H9 (cell line): ENCODE measurements around the gene IGFLR1. TPM values are rescaled to one million over a fixed set of nuclear protein-coding genes. Genes with fewer than 3 reads are reported as not detected.

Experiments
- DNase-seq: peaks from one replicate; pipeline ENCODE4 v3.0.0-alpha.2; 2017
- H2AFZ ChIP-seq: one replicate; pipeline ENCODE4 v1.6.1; 2013; ENCODE audit warnings: mild to moderate bottlenecking, low read length, control low read depth, moderate library complexity
- H2AK5ac ChIP-seq: 2 replicates; pipeline ENCODE4 v1.6.1; 2013; ENCODE audit warnings: low read length, control low read depth, mixed read lengths; ENCODE audit not compliant: insufficient read length
- H2BK120ac ChIP-seq: one replicate; pipeline ENCODE4 v1.6.1; 2013; ENCODE audit warnings: low read depth, mild to moderate bottlenecking, low read length, control low read depth, inconsistent platforms; ENCODE audit not compliant: poor library complexity, severe bottlenecking
- H2BK12ac ChIP-seq: 2 replicates; pipeline ENCODE4 v1.6.1; 2013; ENCODE audit warnings: low read length, control low read depth, mixed read lengths, low read depth; ENCODE audit not compliant: insufficient read length
- H2BK15ac ChIP-seq: 2 replicates; pipeline ENCODE4 v1.6.1; 2013; ENCODE audit warnings: low read depth, low read length, control low read depth
- H2BK20ac ChIP-seq: one replicate; pipeline ENCODE4 v1.6.1; 2013; ENCODE audit warnings: low read depth, mild to moderate bottlenecking, low read length, control low read depth, inconsistent platforms; ENCODE audit not compliant: poor library complexity, severe bottlenecking
- H2BK5ac ChIP-seq: 2 replicates; pipeline ENCODE4 v1.6.1; 2013; ENCODE audit warnings: low read length, control low read depth, mixed read lengths; ENCODE audit not compliant: insufficient read length
- H3K14ac ChIP-seq: 2 replicates; pipeline ENCODE4 v1.6.1; 2013; ENCODE audit warnings: low read length, control low read depth; ENCODE audit not compliant: insufficient read depth
- H3K18ac ChIP-seq: 2 replicates; pipeline ENCODE4 v1.6.1; 2013; ENCODE audit warnings: low read depth, mild to moderate bottlenecking, mixed read lengths, low read length, control low read depth; ENCODE audit not compliant: insufficient read length
- H3K23ac ChIP-seq: 2 replicates; pipeline ENCODE4 v1.6.1; 2013; ENCODE audit warnings: low read length, control low read depth, mixed read lengths, low read depth; ENCODE audit not compliant: insufficient read length
- H3K23me2 ChIP-seq: 2 replicates; pipeline ENCODE4 v1.6.1; 2013; ENCODE audit warnings: low read depth, mild to moderate bottlenecking, mixed read lengths, low read length, control low read depth; ENCODE audit not compliant: insufficient read length, poor library complexity, severe bottlenecking
- H3K27ac ChIP-seq: 2 replicates; pipeline ENCODE4 v1.5.1; 2013; ENCODE audit warnings: low read length, control low read depth, mixed read lengths, low read depth; ENCODE audit not compliant: insufficient read length
- H3K27me3 ChIP-seq: 2 replicates; pipeline ENCODE4 v1.6.1; 2013; ENCODE audit warnings: low read length, control low read depth, inconsistent platforms; ENCODE audit not compliant: insufficient read depth
- H3K4ac ChIP-seq: 2 replicates; pipeline ENCODE4 v1.6.1; 2013; ENCODE audit warnings: low read depth, mild to moderate bottlenecking, control low read depth, inconsistent platforms, low read length, moderate library complexity
- H3K4me1 ChIP-seq: 2 replicates; pipeline ENCODE4 v1.6.1; 2013; ENCODE audit warnings: low read length, control low read depth, inconsistent platforms; ENCODE audit not compliant: insufficient read depth
- H3K4me2 ChIP-seq: 2 replicates; pipeline ENCODE4 v1.6.1; 2013; ENCODE audit warnings: low read length, control low read depth, mixed read lengths; ENCODE audit not compliant: insufficient read length, insufficient read depth
- H3K56ac ChIP-seq: 2 replicates; pipeline ENCODE4 v1.6.1; 2013; ENCODE audit warnings: low read depth, mild to moderate bottlenecking, mixed read lengths, low read length, control low read depth; ENCODE audit not compliant: insufficient read length
- H3K79me1 ChIP-seq: 2 replicates; pipeline ENCODE4 v1.6.1; 2013; ENCODE audit warnings: low read depth, mild to moderate bottlenecking, moderate library complexity, low read length, control low read depth, inconsistent platforms; ENCODE audit not compliant: insufficient read depth, poor library complexity, severe bottlenecking
- H3K79me2 ChIP-seq: 2 replicates; pipeline ENCODE4 v1.6.1; 2013; ENCODE audit warnings: low read length, control low read depth, inconsistent platforms; ENCODE audit not compliant: insufficient read depth
- H3K9ac ChIP-seq: 2 replicates; pipeline ENCODE4 v1.6.1; 2013; ENCODE audit warnings: low read length, control low read depth, mixed read lengths; ENCODE audit not compliant: insufficient read length; ENCODE audit errors: extremely low read depth
- H3K9me3 ChIP-seq: one replicate; pipeline ENCODE4 v1.6.1; 2013; ENCODE audit warnings: low read depth, low read length, inconsistent platforms; ENCODE audit not compliant: control insufficient read depth
- H3T11ph ChIP-seq: one replicate; pipeline ENCODE4 v1.6.1; 2013; ENCODE audit warnings: mild to moderate bottlenecking, low read length, control low read depth, inconsistent platforms
- H4K20me1 ChIP-seq: one replicate; pipeline ENCODE4 v1.6.1; 2013; ENCODE audit not compliant: control insufficient read depth, insufficient read length, insufficient read depth
- H4K5ac ChIP-seq: 2 replicates; pipeline ENCODE4 v1.6.1; 2013; ENCODE audit warnings: low read depth, mild to moderate bottlenecking, mixed read lengths, low read length, control low read depth; ENCODE audit not compliant: insufficient read length
- H4K8ac ChIP-seq: replicated peaks from 2 replicates; pipeline ENCODE4 v1.6.1; 2013; ENCODE audit warnings: low read length, control low read depth, mixed read lengths, low read depth; ENCODE audit not compliant: insufficient read length
- H4K91ac ChIP-seq: 2 replicates; pipeline ENCODE4 v1.6.1; 2013; ENCODE audit warnings: low read depth, mild to moderate bottlenecking, moderate library complexity, mixed read lengths, low read length, control low read depth; ENCODE audit not compliant: insufficient read length
- H3K27ac Mint-ChIP-seq, 3 experiments: 2 replicates in 2 of 3; 3 replicates in 1 of 3; pipeline ENCODE4 v1.8.0; 2020 to 2021; ENCODE audit warnings: mixed read lengths in 3 of 3, mild to moderate bottlenecking in 1 of 3, moderate library complexity in 1 of 3
- H3K27me3 Mint-ChIP-seq: 2 replicates; pipeline ENCODE4 v1.8.0; 2021; ENCODE audit warnings: low read depth, mild to moderate bottlenecking, moderate library complexity, mixed read lengths
- H3K36me3 Mint-ChIP-seq, 3 experiments: 2 replicates in 2 of 3; 3 replicates in 1 of 3; pipeline ENCODE4 v1.8.0; 2020 to 2021; ENCODE audit warnings: low read depth in 3 of 3, mixed read lengths in 3 of 3; ENCODE audit not compliant: insufficient read depth in 1 of 3
- H3K4me1 Mint-ChIP-seq, 2 experiments: 2 replicates each; pipeline ENCODE4 v1.8.0; 2020; ENCODE audit warnings: mixed read lengths in 2 of 2
- H3K4me3 Mint-ChIP-seq, 2 experiments: 2 replicates in 1 of 2; 3 replicates in 1 of 2; pipeline ENCODE4 v1.8.0; 2020 to 2021; ENCODE audit warnings: mild to moderate bottlenecking in 2 of 2, mixed read lengths in 2 of 2, moderate library complexity in 1 of 2
- H3K9me3 Mint-ChIP-seq, 2 experiments: 2 replicates in 1 of 2; 3 replicates in 1 of 2; pipeline ENCODE4 v1.8.0; 2020; ENCODE audit warnings: mild to moderate bottlenecking in 2 of 2, mixed read lengths in 2 of 2, moderate library complexity in 1 of 2
- CTCF ChIP-seq: fragments of 200-600 bp; sonication (generic); conservative IDR thresholded peaks from 3 replicates; pipeline ENCODE4 v1.8.0; 2021; ENCODE audit warnings: antibody characterized with exemption, mild to moderate bottlenecking
- WGBS: extraction: QIAGEN DNeasy Blood & Tissue Kit; methylation state at CpG from one replicate; pipeline ENCODE4 v1.1.7; 2013; ENCODE audit warnings: missing lambda C conversion rate, low lambda C conversion rate, mixed read lengths; ENCODE audit not compliant: insufficient read length; ENCODE audit errors: extremely low coverage; 5-methylcytosine and 5-hydroxymethylcytosine counted together
- total RNA-seq: library from RNA; stranded (reverse); gene quantifications from 2 replicates; pipeline ENCODE4 v1.2.1, GENCODE V29; 2021

The IGFLR1 gene
- total RNA-seq, 1 experiment from 2014 or later = 2.9 TPM

GRCh38 chr19:35759697-35760096 is 17.4 kb upstream of the IGFLR1 start:
- no CpG with 5 or more reads among the region's 2 CpGs for WGBS
- Histone ChIP-seq H3K4me2 (no peak overlapping the region), H2BK120ac (no peak overlapping the region), H3K27me3 (no peaks in the 10 kb centered on the region), H3K23ac (no peak overlapping the region), H3K27ac (no peak overlapping the region), H2BK5ac (no peak overlapping the region), H2BK15ac (no peak overlapping the region; the same call in 1 of the 2 replicates), H3K79me2 (no peaks in the 10 kb centered on the region), H3K79me1 (no peaks in the 10 kb centered on the region), H4K5ac (no peak overlapping the region), H3T11ph (no peak overlapping the region), H2AFZ (no peak overlapping the region), H3K14ac (no peak overlapping the region), H3K4ac (no peak overlapping the region), H2AK5ac (no peak overlapping the region), H3K56ac (no peak overlapping the region), H4K8ac (no peak overlapping the region), H4K91ac (no peak overlapping the region), H2BK20ac (no peak overlapping the region), H4K20me1 (no peaks in the 10 kb centered on the region), H3K9me3 (no peaks in the 10 kb centered on the region), H3K9ac (no peak overlapping the region), H3K23me2 (peaks cover 15% of the 10 kb centered on the region), H3K18ac (no peak overlapping the region), H3K4me1 (no peaks in the 10 kb centered on the region), H2BK12ac (no peak overlapping the region)
- DNase-seq = no peak
- Mint-ChIP-seq H3K9me3 (no peaks in the 10 kb centered on the region), H3K27me3 (peaks cover 6% of the 10 kb centered on the region), H3K4me3 (peak overlapping the region; percentile 91 to 95), H3K4me1 (peaks cover 12 to 23% of the 10 kb centered on the region in 2 experiments), H3K27ac (no peak overlapping the region), H3K36me3 (peaks cover 6 to 36% (median 34%) of the 10 kb centered on the region in 3 experiments; a peak in 6 of 7 replicates)
- TF ChIP-seq CTCF = no peak
